IMR-90 (cell line): ENCODE measurements around the gene UBE2V1.

ENCODE experiments used
- BHLHE40 ChIP-seq: fragments of 150-350 bp; IDR thresholded peaks from 2 replicates; pipeline ENCODE4 v1.6.1; 2016; ENCODE audit warnings: mild to moderate bottlenecking, low read depth, low read length
- CHD1 ChIP-seq: IDR thresholded peaks from 2 replicates; pipeline ENCODE4 v1.6.1; 2012; ENCODE audit warnings: low read depth, low read length, improper control_type of control experiment
- RAD21 ChIP-seq: IDR thresholded peaks from 2 replicates; pipeline ENCODE4 v1.6.1; 2012; ENCODE audit warnings: low read length, improper control_type of control experiment
- SMC3 ChIP-seq: fragments of 150-350 bp; IDR thresholded peaks from 2 replicates; pipeline ENCODE4 v1.6.1; 2016; ENCODE audit warnings: low read depth, mild to moderate bottlenecking, antibody characterized with exemption, low read length, moderate library complexity
- TF ChIP-seq, protein P1 (sequence below): conservative IDR thresholded peaks from 2 replicates; pipeline ENCODE4 v1.5.1; 2012; ENCODE audit warnings: mild to moderate bottlenecking, low read depth, low read length, improper control_type of control experiment
- TF ChIP-seq, protein P2 (sequence below): fragments of 150-350 bp; IDR thresholded peaks from 2 replicates; pipeline ENCODE4 v1.6.1; 2017; ENCODE audit warnings: mild to moderate bottlenecking, antibody characterized with exemption, low read length, low read depth

DNA sequence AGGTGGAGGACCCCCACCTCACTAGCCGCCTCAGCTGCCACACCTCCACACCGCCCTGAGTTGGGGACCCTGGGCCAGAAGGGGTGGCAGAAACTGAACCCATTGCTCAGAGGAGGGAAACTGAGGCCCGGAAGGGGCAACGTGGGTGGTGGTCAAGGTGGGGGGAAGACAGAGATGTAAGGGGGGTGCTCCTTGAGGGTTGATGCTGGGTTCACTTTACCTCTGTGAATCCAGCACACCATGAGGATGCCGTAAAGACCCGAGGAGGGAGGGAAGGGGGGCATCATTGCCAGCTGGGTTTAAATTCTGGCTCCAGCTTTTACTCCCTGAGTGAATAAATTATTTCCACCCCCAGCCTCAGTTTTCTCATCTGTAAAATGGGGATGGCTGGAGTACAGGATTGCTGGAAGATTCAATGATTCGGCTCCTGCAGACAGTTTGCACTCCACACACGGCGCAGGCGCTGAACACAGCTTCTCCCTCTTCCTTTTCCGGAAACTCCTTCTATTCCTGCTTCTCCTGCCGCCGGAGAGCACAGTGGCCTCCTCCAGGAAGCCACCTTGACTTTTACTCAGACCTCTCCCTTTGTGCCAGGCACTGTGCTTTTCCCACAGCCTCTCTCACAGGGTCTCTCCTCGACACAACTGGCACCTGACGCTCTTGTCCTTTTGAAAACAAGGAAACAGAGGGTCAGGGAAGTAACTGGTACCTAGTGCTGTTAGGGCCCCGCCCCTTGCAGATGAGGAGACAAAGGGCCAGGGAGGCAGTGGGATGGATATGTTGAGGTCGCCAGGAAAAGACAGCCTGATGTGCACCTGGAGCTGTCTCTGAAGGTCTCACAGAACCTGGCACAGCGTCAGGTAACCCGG, 59.4 kb downstream of the UBE2V1 start:
- TF ChIP-seq, protein P1, sequence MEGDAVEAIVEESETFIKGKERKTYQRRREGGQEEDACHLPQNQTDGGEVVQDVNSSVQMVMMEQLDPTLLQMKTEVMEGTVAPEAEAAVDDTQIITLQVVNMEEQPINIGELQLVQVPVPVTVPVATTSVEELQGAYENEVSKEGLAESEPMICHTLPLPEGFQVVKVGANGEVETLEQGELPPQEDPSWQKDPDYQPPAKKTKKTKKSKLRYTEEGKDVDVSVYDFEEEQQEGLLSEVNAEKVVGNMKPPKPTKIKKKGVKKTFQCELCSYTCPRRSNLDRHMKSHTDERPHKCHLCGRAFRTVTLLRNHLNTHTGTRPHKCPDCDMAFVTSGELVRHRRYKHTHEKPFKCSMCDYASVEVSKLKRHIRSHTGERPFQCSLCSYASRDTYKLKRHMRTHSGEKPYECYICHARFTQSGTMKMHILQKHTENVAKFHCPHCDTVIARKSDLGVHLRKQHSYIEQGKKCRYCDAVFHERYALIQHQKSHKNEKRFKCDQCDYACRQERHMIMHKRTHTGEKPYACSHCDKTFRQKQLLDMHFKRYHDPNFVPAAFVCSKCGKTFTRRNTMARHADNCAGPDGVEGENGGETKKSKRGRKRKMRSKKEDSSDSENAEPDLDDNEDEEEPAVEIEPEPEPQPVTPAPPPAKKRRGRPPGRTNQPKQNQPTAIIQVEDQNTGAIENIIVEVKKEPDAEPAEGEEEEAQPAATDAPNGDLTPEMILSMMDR = no peak
- TF ChIP-seq, protein P2, sequence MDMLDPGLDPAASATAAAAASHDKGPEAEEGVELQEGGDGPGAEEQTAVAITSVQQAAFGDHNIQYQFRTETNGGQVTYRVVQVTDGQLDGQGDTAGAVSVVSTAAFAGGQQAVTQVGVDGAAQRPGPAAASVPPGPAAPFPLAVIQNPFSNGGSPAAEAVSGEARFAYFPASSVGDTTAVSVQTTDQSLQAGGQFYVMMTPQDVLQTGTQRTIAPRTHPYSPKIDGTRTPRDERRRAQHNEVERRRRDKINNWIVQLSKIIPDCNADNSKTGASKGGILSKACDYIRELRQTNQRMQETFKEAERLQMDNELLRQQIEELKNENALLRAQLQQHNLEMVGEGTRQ = no peak
- TF ChIP-seq SMC3 (no peak), RAD21 (no peak), BHLHE40 (no peak), CHD1 (no peak)
